ENCODE data around the gene FRMD5.

DNA sequence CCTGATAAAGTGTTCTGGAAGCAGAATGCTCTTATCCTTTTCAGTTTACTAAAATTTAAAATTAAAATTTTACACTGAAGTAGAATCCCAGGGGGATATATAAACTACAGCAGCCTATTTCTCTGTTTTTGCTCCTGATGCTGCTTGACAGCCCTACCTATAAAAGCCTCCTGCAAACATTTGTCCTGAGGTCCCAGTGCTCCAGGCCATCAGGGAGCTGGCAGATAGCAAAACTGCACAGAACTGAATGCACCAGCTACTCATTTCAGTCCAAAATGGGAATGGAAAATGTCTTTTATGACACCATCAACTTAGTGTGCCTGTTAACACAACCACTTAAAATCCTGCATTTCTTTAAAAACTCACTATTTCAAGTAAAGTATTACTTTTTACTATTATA lies 50.1 kb downstream of the FRMD5 start:
- no peak for TF ChIP-seq POLR2A (IDR thresholded peaks at IDR 0.05)
- TF ChIP-seq, protein P1, sequence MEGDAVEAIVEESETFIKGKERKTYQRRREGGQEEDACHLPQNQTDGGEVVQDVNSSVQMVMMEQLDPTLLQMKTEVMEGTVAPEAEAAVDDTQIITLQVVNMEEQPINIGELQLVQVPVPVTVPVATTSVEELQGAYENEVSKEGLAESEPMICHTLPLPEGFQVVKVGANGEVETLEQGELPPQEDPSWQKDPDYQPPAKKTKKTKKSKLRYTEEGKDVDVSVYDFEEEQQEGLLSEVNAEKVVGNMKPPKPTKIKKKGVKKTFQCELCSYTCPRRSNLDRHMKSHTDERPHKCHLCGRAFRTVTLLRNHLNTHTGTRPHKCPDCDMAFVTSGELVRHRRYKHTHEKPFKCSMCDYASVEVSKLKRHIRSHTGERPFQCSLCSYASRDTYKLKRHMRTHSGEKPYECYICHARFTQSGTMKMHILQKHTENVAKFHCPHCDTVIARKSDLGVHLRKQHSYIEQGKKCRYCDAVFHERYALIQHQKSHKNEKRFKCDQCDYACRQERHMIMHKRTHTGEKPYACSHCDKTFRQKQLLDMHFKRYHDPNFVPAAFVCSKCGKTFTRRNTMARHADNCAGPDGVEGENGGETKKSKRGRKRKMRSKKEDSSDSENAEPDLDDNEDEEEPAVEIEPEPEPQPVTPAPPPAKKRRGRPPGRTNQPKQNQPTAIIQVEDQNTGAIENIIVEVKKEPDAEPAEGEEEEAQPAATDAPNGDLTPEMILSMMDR (IDR thresholded peaks at IDR 0.05) = no peak
